ENCODE data around the gene TGM5. TPM values are rescaled to one million over a fixed set of nuclear protein-coding genes. Genes with fewer than 3 reads are reported as not detected.
"Not testable (repeated sequence)": the region's sequence is repeated elsewhere in the genome, so short reads cannot be mapped to it uniquely, and the experiment has no call there.

The TGM5 gene
- 6.8 TPM for total RNA-seq

- DNase-seq: no peak
Observed at GRCh38 chr15:43266834-43267233, at the start of gene TGM5. TGM5 (minus strand) TSS chr15:43266928; CDS start chr15:43266849, 79 bp downstream.

DNA sequence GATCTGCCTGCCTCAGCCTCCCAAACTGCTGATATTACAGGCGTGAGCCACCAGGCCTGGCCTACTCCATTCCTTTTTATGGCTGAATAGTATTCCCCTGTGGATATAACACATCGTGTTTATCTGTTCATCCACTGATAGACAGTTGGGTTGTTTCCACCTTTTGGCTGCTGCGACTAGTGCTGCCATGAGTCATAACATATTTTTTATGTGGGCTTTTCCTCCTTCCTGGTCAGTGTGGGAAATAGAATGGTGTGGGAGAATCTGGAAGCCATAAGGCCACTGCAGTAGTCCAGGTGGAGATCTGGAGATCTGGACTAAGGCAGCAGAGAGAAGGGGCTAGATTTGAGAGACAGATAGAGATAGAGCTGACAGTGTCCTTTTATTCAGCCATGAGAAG, 47.4 kb upstream of the TGM5 start:
- no peak for DNase-seq

DNA sequence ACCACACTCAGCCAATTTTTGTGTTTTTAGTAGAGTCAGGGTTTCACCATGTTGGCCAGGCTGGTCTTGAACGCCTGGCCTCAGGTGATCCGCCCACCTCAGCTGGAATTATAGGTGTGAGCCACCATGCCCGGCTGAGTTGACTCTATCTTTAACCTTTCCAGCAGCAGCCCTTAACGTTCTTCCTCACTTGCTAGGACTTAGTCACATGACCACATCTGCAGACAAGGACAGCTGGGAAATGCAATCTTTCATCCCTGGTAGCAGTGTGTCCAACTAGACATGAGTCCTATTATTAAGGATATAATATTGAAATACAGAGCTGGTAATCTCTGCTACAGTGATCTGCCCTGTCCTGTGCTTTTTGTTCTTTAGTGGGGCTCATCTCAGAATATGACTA, 45.6 kb upstream of the TGM5 start:
- no peak for DNase-seq

DNA sequence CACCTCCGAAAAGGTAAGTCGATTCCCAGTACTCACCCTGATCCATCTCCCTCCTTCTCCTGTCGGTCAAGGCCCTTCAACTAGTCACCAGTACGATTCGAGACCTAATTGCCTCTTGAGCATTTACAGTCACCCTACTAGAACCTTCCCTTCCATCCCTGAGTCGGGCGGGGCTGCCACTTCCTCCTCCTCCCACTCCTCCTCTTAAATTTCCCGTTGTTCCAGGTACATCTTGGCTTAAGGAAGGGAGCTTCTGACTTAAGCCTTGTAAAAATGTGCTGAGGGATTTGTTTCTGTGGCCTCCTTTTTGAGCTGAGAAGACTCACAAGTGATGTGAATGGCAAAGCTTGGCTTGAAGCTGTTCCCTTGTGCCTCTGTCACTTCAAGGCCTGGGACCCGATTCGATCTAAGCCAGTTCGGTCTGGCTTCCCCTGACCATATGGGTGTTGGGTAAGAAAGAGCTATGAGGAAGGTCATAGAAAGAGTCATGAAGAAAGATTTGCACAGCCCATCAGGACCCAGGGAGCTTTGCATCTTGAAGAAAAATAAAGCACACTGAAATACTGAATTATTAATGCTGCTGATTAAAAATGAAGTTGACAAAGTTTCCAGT, 35.6 kb upstream of the TGM5 start, which contains the start of gene TGM7:
Gene TGM7 (minus strand): TSS at position 51 of the 613 bp plus-strand sequence.
- DNase-seq: no peak

DNA sequence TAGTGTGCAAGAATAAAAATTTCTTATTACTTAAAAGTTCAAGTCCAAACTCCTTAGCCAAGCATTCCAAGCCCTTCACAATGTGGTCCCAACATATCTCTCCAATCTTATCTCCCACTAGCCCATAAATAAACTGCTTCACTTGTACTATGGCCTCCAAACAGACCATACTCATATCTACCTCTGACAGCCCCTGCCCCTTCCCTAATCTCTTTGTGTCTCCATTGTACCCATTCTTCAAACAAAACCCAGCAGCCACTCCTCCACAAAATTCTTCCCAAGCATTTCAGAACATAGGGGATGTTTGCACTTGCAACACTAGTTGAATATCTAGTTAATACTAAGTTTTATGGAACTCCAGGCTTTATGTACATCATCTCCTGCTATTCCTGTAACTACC, 33.2 kb upstream of the TGM5 start:
- no peak for DNase-seq

GRCh38 chr15:43299411-43299810, 32.7 kb upstream of the TGM5 start:
- no peak for DNase-seq

- no peak for DNase-seq
Observed at GRCh38 chr15:43294091-43294706, 27.5 kb upstream of the TGM5 start.

DNA sequence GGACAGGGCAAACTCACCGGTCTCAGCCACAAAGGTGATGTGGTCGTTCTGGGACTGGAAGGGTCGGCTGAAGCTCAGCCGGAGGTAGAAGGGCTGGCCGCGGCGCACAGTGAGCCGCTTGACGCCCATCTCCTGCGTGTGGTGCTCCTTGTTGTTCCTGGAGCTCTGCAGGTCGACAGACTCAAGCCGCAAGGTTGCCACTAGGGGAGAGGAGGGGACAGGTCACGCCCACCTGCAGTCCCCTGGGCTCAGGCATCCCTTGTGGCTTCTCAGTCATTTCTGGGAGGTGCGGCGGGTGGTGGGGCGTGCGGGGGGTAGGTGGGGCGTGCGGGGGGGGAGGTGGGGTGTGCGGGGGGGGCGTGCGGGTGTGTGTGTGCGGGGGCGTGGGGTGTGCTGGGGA, 26.7 kb upstream of the TGM5 start:
- no peak for DNase-seq

DNA sequence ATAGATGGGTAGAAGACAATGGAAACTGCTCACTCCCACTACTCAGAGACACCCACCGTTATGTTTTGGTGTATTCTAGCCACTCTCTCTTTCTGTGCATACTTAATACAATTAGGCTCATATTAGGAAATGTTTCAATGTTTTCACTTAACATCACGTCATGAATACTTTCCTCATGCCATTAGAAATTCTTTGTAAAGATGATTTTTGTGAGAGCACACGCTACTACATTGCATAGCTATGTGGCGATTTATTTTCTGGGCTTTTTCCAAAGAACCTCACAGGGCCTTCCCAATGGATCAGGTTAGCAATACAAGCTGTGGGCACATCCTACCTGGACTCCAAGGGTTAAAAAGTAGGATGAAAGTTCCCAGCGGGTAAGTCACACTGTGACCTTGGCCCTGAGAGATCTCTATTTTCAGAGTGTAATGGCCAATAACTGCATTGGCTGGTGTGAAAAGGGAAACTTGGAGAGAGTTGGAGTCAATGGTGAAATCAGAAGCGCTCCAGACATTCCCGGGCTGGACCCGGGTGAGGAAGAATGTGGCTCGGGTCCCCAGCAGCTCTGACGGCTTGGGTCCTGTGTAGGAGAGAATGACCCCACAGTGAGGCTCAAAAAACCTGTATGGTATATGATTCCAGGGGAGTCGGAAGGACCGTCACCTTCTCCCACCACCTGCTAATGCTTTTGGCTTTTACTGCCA, 25.8 kb upstream of the TGM5 start:
- DNase-seq: no peak

GRCh38 chr15:43289656-43290055, 22.9 kb upstream of the TGM5 start:
- DNase-seq: not testable (repeated sequence)

GRCh38 chr15:43287254-43287653, 20.5 kb upstream of the TGM5 start:
- no peak for DNase-seq

GRCh38 chr15:43286074-43286473, 19.3 kb upstream of the TGM5 start:
- no peak for DNase-seq

GRCh38 chr15:43285609-43286037, 18.9 kb upstream of the TGM5 start:
- DNase-seq: peak; percentile 81

DNA sequence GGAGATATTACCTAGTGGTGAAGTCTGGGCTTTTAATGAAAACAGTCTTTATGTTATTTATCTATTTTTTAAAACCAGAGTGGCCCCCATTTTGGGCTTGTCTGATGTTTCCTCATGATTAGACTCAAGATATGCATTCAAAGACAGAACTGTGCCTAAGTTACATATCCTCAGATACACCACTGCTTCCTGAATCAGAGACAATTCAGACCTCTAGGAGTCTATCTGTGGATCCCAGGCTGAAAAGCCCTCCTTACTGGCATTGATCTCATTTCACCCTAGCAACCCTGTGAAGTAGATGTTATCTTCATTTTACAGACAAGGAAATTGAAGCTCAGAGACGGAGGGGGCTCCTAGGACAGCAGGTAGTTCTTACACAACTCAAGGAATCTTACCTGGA, 16.8 kb upstream of the TGM5 start:
- DNase-seq: no peak

GRCh38 chr15:43281926-43282602, 15.3 kb upstream of the TGM5 start:
- DNase-seq: no peak

- DNase-seq: no peak
Observed at GRCh38 chr15:43280996-43281395, 14.3 kb upstream of the TGM5 start.

DNA sequence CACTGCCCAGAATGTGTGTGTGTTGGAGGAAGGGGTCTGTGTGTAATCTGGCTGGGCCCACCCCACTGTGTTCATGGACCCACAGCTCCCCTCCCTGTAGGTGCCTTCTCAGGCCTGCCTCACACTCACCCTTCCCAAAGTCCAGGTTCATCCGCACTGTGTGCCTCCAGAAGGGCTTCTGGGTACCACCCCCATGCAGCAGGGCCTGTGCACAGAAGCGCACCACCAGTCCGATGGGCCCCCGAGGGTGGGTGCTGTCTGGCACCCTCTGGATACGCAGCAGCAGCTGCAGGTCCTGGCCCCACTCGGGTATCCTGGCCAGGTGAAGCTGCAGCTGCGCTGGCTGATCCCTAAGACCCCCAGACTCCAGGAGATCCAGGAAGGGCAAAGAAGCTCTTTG, 12.8 kb upstream of the TGM5 start:
- no peak for DNase-seq

- no peak for DNase-seq
Observed at GRCh38 chr15:43278869-43279268, 12.1 kb upstream of the TGM5 start.

DNA sequence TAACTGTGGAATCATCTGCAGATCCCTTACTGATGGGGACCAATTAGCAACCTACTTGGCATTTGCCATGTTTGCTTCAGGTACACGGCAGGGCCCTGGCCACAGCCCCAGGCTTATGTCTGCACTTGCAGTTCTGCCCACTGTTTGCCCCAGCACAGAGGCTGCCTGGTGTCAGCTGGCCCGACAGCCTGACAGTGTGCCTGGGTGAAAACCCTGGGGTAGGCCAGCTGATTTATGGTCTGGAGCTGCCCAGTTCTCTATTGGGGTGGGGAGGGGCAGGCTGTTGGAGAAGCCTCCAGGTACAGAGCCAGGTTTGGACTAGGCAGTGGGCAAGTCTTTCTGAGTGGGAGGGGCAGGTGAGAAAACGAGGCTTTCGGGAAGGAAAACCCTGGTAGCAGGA, 11.2 kb upstream of the TGM5 start:
- no peak for DNase-seq

- DNase-seq: no peak
Observed at GRCh38 chr15:43277231-43277823, 10.6 kb upstream of the TGM5 start.

DNA sequence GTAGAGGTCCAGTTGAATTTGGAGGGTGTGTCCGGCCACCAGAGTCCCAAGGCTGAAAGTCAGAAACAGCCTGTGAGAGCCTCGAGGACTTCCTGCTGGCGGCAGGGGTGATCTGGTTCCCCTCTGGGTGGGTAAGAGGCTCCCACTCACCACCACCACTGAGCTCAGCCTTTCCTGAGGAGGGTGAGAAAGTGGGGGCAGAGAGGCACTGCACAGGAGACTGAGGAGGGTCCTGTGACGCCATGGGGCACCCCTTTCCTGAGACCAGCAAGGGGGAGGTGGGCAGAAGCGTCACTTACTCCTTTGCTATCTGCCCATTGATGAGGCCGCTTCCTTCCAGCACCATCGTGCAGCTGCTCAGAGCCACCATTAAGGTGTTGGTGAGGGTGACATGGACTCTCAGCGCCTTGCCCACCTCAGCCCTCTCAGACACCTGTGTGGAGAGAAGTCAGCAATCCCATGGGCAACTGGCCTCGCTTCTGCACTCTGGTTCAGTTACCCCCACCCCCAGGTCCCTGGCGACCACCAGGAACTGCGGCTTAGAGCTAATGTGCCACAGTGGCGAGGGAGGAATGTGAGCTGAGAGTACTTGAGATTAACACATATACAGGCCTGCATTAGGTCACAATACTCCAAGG, 10.0 kb upstream of the TGM5 start:
- DNase-seq: no peak

Data from tongue (tissue), 2 donors.